ENCODE results near the gene EEFSEC. TPM values are rescaled to one million over a fixed set of nuclear protein-coding genes. Genes with fewer than 3 reads are reported as not detected.

Gene EEFSEC
- polyA plus RNA-seq, 1 experiment: 6.8 TPM

DNA sequence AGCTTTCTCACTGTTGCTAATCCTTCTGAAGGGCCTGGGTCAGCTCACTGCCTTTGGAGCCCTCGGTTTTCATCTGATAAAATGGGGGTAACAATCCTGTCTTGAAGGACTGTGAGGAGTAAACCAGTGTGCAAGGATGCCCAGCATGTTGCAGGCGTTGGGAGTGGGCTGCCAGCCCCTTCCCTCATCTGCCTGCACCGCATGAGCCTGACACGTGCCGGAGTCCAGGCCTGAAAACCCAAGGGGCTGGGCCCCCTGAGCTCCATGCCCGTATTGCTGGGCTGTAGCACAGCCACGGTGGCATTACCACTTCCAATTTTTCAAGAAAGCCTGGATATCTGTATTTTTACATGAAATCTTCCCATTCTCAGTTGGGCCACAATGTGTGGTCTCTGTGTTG is 215.3 kb downstream of the EEFSEC start:
- Histone ChIP-seq H3K4me3 (ENCODE audit: low read depth, low read length) (no peak overlapping the region), H3K27me3 (ENCODE audit: control insufficient read depth, insufficient read depth, low read length) (no peaks in the 10 kb centered on the region), H3K9me3 (ENCODE audit: control insufficient read depth, insufficient read depth, low read length) (no peaks in the 10 kb centered on the region), H3K27ac (ENCODE audit: low read depth, low read length) (no peak overlapping the region)
- ChIA-PET POLR2A (no interaction called here), CTCF (no interaction called here)
- TF ChIP-seq, protein P1, sequence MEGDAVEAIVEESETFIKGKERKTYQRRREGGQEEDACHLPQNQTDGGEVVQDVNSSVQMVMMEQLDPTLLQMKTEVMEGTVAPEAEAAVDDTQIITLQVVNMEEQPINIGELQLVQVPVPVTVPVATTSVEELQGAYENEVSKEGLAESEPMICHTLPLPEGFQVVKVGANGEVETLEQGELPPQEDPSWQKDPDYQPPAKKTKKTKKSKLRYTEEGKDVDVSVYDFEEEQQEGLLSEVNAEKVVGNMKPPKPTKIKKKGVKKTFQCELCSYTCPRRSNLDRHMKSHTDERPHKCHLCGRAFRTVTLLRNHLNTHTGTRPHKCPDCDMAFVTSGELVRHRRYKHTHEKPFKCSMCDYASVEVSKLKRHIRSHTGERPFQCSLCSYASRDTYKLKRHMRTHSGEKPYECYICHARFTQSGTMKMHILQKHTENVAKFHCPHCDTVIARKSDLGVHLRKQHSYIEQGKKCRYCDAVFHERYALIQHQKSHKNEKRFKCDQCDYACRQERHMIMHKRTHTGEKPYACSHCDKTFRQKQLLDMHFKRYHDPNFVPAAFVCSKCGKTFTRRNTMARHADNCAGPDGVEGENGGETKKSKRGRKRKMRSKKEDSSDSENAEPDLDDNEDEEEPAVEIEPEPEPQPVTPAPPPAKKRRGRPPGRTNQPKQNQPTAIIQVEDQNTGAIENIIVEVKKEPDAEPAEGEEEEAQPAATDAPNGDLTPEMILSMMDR (IDR thresholded peaks at IDR 0.05; ENCODE audit: low read depth, low read length): no peak
- DNase-seq (ENCODE audit: low read depth, low spot score): no peak

DNA sequence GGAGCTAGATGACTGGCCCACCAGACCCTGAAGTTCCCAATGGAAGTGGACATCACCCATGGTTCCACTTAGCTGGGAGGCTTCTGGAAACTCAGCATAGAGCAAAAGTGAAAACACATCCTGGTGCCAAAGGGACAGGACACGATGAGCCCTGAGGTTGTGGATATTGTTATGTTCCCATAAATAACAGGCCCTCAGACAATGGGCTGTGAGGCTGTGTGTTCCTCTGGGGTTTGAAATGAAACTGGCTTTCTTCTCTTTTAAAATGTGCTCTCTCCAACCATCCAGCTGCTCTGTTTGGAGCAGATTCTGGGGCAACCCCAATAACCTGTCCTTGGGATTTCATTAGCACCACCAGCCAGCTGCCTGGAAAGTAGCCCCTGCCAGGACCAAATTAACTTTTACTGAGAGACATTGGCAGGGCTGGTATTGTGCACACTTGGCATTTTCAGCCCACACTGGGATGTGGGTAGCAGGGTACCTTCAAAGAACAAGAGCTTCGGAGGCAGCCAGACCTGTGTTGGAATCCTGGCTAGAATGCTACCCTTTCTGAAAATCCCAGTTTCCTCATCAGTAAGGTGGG is 215.9 kb downstream of the EEFSEC start:
- no peaks in the 10 kb centered on the region for H3K9me3 ChIP-seq (ENCODE audit: control insufficient read depth, insufficient read depth, low read length)
- TF ChIP-seq, protein P1 (IDR thresholded peaks at IDR 0.05; ENCODE audit: low read depth, low read length): no peak
- no peak overlapping the region for H3K27ac ChIP-seq (ENCODE audit: low read depth, low read length)
- DNase-seq (ENCODE audit: low read depth, low spot score): no peak
- no peak overlapping the region for H3K4me3 ChIP-seq (ENCODE audit: low read depth, low read length)
- H3K27me3 ChIP-seq (ENCODE audit: control insufficient read depth, insufficient read depth, low read length): no peaks in the 10 kb centered on the region
- ChIA-PET POLR2A (no interaction called here), CTCF (interaction anchor here (0.9 kb wide), 2 partner anchors 9 to 15 kb away, joined by 3 read pairs; no protein-coding TSS in a partner anchor)

GRCh38 chr3:128369881-128370642 is 216.8 kb downstream of the EEFSEC start:
- ChIA-PET POLR2A (no interaction called here), CTCF (interaction anchor here (0.9 kb wide), 2 partner anchors 8 to 14 kb away, joined by 3 read pairs; no protein-coding TSS in a partner anchor)
- DNase-seq (ENCODE audit: low read depth, low spot score): no peak
- H3K27me3 ChIP-seq (ENCODE audit: control insufficient read depth, insufficient read depth, low read length): no peaks in the 10 kb centered on the region
- H3K9me3 ChIP-seq (ENCODE audit: control insufficient read depth, insufficient read depth, low read length): no peaks in the 10 kb centered on the region
- H3K27ac ChIP-seq (ENCODE audit: low read depth, low read length): no peak overlapping the region
- no peak overlapping the region for H3K4me3 ChIP-seq (ENCODE audit: low read depth, low read length)
- TF ChIP-seq, protein P1 (IDR thresholded peaks at IDR 0.05; ENCODE audit: low read depth, low read length): no peak

- Histone ChIP-seq H3K4me3 (ENCODE audit: low read depth, low read length) (no peak overlapping the region), H3K27ac (ENCODE audit: low read depth, low read length) (no peak overlapping the region), H3K27me3 (ENCODE audit: control insufficient read depth, insufficient read depth, low read length) (no peaks in the 10 kb centered on the region), H3K9me3 (ENCODE audit: control insufficient read depth, insufficient read depth, low read length) (no peaks in the 10 kb centered on the region)
- DNase-seq (ENCODE audit: low read depth, low spot score): no peak
- POLR2A ChIA-PET: no interaction called here
- CTCF ChIA-PET: no interaction called here
- TF ChIP-seq, protein P1 (IDR thresholded peaks at IDR 0.05; ENCODE audit: low read depth, low read length): no peak
Measured at GRCh38 chr3:128372281-128372680, 219.0 kb downstream of the EEFSEC start.

All from AG04450 (cell line).